ENCODE results near the gene MACROD1.

The MACROD1 gene

DNA sequence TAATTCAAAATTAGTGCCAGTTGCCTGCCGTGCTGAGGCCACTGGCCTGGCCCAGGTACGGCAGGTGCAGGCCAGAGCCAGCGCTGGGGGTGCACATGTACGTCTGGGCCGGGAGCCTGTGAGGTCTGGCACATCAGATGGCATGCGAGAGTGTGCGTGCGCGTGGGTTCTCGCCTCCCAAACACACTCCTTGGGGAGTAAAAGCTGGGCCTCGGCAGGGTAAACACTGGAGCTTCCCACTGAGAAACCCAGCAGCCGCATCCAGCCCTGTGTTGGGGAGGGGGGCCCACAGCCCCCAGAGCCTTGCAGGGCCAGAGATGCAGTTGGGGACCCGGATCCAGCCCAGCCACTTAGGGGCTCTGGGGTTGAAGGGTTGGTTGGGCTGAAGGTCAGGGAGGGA, 92.4 kb downstream of the MACROD1 start:
- no peak for DNase-seq (ENCODE audit: low spot score)

DNA sequence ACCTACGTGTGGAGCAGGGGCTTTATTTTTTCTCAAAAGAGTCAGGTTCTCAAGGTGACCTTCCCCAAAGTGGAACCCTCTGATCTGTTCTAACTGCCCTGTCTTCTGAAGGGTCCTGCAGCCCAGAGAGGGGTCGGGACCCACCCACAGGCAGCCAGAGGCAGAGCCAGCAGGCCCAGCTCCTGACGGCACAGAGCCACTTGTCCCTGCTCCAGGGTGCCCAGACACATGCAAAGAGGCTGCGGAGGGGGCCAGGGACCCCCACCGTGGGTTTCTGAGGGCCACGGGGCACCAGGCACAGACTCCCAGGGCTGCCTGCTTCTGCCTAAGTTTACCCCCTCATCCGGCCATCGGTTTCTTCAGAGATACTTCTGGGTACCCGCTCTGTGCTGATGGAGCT, 93.0 kb downstream of the MACROD1 start:
- DNase-seq (ENCODE audit: low spot score): no peak

DNA sequence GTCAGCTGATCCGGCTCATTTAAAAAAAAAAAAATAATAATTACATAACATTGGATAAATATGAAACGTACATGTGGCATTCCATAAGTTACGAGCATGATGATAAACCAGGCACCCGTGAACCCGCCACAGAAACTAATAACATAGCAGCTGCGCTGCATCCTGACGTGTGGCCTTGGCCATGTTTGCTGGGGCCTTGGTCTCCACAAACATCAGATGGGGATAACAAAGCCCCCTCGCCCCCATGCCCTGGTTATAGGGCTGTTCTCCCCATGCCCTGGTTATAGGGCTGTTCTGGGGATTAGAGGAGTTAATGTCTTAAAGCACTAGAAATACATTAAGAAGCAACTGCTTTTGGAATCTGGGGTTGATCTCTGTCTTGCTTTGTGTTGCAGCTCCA, 93.5 kb downstream of the MACROD1 start:
- no peak for DNase-seq (ENCODE audit: low spot score)

DNA sequence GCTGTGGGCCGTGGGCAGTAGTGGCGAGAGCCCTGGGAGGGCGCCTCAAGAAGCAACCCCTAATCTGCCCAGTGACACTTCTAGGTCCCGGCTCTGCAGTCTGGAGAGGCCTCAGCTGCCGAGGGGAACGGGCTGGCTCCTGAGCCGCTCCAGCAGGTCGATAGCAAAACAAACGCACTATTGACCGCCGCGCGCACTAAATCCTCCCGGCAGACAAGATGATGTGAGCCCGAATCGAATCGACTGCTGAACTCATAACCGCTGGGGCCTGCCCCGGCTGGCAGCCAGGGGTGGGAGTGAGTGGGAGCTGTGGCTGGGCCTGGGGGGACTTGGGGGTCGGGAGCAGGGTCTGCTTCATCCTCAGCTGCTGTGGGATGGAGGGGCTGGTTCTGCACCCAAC, 94.1 kb downstream of the MACROD1 start:
- DNase-seq (ENCODE audit: low spot score): no peak

DNA sequence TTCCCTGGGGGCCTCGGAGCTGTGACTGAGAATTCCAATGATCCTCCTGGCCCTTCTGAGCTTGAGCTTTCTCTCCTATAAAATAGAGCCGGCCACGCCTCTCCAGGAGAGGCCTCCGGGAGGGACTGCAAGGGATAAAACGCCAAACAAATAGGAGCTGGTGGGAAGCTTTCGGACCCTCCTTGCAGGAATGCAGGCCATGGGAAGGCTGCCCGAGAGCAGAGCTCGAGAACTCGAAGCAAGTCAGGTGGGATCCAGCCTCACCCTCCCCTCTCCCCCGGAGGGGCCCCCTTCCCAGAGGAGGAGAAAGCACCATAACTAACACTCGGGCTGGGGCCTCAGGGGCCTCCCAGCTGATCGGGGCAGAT, 95.6 kb downstream of the MACROD1 start:
- no peak for DNase-seq (ENCODE audit: low spot score)

DNA sequence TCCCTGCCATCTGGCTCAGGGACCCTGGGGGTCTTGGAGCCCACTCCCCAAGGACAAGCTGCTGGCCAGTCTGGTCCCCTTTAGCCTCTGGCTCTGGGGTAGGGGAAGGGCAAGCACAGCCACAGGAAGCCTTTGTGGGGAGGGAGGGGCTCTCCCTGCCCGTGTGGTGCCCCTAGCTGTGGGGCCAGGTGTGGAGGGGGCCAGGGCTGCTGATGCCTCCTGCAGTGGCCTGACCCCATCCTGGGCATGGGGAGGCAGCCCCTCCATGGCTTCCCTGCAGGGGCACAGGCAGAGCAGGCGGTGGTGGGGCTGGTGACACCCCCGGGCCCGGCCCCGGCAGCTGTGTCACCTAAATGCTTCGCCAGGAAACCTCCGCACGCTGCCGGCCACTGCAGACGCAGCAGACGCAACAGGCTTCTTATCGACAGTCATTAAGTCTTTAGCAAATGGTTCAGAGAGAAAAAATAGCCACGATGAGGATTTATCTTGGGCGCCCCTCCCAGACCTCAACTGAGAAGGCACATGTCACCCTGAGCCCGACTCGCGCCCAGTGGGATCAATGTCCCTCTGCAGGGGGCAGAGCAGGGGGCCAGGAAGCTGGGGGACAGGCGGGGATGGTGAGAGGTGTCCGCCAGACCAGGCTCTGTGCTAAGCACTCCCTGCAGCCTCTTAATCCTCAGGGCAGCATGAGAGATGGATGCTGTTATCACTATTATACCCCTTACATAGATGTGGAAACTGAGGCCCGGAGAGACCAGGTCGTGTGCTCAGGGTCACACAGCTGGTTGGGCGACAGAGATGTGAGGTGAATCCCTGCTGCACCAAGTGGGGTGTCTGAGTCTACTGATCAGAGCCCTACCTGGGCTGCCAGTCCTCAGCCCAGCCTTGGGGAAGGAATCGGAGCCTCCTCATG, 96.3 kb downstream of the MACROD1 start:
- no peak for DNase-seq (ENCODE audit: low spot score)

DNA sequence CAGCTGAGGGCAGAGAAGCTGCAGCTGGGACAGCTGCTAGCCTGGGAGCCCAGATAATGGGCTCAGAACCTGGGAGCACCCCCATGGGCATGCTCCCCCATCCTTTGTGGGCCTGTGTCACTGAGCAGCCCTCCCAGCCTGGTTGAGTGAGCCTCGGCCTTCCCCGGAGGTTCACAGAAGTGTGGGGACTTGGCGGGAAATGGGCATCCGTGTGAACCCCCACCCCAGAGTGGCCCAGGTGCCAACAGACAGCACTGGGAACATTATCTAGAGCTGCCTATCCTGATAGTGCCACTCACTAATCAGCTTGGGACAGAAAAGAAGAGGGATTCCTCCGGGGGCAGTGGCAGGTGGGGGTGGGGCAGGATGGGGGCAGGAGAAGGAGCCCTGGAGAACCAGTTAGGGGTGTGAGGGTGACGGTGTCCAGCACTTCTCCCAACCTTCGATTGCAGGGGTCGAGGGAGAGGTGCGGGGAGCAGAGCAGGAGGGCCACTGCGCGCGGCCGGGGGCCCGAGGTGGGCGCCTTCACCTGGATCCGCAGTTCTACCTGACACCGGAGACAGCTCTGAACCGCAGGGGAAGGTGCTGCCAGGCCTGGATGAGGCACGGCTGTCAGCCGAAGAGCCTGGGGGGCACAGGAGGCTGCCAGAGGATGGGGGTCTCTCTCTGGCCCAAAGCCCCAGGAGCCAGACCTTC, 97.1 kb downstream of the MACROD1 start:
- no peak for DNase-seq (ENCODE audit: low spot score)

DNA sequence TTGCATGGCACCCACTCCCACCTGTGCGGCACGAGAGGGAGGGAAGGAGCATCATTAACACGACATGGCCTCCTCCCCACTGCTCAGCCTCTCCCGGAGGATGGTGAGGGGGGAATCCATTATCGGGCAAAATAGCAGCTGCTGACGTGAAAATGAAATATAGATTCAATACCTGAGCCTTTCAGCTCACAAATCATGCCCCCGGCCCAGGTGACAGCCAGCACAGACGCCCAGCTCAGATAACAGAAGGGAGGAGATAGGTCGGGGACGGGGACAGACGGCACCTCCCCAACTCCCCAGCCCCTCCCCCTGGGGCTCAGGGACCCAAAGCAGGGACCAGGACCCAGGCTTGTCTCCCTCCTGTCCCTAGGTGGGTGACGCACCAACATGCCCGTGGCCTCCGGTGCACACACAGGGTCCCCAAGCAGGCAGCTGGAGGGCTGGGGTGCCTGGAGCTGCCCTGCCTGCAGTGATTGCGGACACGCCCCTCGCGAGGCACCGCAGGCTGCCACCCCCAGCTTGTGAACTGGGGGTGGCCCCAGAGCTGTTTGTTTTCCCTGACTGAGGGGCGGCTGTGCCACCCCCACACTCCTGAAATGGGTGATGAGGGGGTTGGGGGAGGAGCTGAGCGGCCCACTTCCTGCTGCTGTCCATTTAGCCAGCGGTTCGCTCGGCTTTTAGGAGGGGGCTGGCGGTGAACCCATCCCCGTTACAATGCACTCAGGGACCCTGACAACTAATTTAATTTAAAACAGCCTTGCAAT, 98.5 kb downstream of the MACROD1 start:
- no peak for DNase-seq (ENCODE audit: low spot score)

DNA sequence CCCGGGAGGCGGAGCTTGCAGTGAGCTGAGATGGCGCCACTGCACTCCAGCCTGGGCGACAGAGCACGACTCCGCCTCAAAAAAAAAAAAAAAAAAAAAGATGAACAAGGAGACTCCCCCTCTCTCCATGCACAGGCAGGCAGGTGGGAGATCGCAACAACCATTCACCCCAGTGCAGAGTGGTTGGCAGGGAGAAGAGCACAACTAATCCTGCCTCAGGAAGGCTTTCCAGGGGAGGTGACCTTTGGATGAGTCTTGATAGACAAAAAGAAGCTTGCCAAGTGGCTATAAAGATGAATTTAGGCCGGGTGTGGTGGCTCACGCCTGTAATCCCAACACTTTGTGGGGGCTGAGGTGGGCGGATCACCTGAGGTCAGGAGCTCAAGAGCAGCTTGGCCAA, 100.2 kb downstream of the MACROD1 start:
- DNase-seq (ENCODE audit: low spot score): no peak

DNA sequence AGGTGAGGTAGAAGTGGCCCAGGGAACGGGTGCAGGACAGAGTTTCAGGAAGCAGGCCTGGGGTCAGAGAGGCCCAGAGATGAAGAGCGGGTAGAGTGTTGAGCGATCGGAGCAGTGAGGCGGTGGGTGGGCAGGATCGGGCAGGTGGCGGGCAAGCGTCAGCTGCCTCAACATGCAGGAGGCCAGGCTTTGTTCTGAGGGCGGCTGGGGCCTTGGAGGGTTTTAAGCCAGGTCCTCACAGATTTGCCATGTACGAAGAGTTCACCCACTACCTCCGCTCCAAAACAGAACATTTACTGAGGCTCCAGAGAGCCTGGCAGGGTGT, 100.8 kb downstream of the MACROD1 start:
- DNase-seq (ENCODE audit: low spot score): no peak

DNA sequence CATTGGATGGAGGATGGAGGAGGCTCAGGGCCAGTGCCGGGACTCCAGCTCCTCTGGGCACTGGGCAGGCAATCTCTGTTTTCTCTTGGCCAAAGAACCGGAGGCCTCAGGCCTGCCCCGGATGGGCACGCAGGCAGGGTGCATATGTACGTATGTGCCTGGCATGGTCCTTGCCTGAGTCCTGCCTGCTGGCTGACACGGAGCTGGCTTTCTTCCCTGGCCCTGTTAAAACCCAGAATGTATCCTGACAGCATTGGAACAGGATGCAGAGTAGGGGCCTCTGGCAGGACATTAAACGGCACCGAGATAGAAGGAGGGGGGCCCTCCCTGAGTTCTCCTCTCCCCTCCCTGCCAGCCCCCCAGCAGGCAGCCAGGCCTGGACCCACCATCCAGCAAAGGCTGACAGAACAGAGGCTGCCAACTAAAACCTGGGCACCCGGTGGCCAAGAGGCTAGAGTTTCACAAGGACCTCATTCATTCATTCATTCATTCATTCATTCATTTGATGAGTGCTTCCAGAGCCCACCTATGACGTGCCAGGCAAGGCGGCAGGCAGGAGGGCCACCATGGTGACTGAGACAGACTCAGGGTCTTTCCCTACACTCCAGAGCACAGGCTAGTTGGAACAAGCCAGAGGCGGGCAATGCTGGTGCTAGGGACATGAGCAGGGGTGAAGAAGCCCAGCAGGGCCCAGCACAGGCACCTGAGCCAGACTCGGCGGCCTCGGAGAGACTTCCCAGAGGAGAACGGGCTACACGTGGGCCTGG, 101.4 kb downstream of the MACROD1 start:
- DNase-seq (ENCODE audit: low spot score): no peak

DNA sequence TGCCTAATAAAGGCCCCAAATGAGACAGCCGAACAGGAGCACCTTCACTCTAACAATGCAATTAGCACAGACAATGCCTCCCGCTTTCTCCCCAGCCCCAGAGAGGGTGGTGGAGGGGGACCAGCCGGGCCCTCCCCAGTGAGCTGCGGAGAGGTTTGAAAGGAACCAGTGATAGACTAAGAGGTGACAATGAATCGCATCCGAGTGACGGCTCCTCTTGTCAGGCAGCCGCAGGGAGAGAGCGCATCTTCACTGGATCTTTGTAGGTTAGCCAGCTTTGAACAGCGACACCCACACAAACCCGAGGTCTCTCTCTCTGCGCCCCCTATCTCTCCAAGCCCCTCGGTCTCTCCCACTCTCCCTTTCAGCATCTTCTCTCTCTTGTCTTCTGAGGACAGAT, 102.1 kb downstream of the MACROD1 start:
- no peak for DNase-seq (ENCODE audit: low spot score)

DNA sequence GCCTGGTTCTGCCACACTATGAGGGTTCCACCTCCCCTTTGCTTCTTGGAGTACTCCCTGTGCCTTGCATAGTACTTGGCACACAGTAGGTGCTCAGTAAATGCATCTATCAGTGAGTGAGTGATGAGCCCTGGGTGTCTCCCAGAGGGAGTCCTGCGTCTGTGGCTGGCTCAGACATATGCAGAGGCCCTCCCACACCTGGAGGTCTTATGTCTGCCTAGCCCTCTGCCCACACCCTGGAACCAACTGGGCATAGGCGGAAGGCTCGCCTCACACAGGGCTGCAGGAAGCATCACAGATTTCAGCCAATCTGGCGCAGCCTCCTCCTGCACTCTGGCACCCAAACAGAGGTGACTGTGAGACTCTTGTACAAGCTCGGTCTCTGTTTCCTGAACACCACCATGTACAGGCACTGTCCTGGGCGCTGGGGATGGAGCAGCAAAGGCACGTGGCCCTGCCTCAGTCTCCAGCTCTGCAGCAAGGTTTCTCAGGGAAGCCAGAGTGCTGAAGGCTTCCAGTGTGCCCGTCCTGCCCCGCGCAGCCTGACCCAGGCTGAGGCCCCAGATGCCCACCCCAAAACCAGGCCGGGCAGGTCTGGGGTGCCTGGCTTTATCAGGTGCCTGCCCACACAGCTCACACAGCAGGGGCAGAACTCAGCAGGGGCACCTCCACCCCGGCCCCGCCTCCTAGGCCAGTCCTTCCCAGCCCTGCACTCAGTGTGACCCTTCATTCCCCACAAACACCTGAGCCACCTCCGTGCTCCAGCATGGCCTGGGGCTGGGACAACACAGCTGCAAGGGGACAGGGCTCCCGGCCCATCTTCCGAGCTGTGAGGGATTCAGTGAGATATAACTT, 103.5 kb downstream of the MACROD1 start:
- no peak for DNase-seq (ENCODE audit: low spot score)

DNA sequence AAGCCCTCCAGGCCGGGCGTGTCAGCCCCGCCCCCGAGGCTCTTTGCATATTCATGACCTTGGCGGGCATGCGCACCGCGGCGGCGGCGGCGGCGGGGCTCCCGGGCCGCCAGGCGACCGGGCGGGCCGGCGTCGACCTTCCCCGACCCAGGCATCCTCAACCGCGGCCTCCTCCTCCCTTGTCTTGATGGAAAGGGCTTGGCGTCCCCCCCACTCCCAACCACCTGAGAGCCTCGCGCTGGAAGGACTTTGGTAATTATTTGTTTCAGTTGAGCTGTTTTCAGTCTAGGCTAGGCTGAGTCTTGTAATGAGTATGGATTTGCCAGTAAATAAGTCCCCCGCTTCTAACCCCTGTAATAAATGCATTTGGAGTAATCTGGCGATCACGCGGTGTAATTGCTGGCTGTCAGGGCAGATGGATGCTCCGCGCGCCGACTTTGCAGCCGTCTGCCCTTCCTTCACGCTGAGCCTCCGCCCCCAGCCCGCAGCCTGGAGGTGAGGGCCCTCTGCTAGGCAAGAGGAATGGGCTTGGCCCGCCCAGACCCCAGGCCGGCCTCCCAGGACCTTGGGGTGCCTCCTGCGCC, 105.0 kb downstream of the MACROD1 start:
- peak; percentile 34 for DNase-seq (ENCODE audit: low spot score)

DNA sequence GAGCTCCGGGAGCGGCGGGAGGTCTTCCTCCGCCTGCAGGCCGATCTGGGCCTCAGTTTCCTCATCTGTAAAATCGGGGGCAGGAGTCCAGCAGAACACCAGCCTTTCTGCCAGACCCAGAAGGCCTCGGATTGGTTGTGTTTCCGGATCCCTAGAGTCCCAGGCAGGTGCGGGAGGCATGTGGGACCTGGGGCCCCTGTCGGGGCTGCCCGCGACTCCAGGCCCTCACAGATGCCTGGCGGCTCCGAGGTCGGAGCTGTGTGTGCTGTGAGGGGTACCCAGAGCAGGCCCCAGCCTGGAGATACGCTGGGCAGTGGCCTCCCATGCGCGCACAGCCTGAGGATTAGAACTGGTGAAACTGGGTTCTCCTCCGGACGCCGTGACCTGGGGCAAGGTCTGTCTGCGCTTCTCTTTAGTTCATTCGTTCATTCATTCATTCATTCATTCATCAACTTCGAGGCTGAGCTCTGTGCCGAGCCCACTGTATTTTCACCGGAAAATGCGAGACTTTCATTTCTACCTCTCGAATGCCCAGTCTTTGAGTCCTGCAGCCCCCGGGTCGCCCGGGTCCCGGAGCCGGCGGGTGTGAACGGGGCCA, 105.6 kb downstream of the MACROD1 start:
- no peak for DNase-seq (ENCODE audit: low spot score)

DNA sequence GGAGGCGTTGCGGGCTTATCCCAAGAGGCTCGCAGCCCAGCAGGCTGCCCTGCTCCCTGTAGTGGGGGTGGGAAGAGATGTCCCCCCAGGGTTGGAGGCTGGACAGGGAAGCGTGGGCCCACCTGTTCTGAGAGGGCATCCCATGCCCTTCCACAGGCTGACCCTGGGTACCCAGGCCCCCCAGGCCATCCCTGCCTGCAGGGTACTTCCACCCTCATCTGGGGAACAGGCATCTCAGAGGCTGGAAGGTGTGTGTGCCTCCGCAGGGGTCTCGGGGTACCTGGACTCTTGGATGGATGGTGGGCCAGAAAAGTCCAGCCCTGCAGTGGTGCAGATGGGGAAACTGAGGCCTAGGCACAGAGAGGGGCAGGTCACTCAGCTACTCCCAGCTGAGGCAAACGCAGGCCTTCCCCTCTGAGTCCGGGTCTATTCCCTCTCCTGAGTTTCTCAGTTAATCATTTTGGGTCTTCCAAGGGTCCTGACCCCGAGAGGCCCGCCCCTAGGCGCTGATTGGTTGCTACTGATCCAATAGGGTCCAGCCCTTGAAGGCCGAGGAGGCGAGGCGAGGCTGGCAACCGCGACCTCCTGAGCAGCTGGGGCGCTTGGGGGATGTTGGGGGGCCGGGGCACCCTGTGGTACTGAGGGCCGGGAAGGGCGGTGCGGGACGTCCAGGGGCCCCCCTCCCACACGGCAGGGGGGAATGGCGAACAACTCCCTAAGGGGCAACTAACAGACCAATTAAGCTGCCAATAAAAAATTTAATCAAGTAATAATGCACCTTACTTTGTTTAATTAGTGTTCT, 106.4 kb downstream of the MACROD1 start:
- no peak for DNase-seq (ENCODE audit: low spot score)

DNA sequence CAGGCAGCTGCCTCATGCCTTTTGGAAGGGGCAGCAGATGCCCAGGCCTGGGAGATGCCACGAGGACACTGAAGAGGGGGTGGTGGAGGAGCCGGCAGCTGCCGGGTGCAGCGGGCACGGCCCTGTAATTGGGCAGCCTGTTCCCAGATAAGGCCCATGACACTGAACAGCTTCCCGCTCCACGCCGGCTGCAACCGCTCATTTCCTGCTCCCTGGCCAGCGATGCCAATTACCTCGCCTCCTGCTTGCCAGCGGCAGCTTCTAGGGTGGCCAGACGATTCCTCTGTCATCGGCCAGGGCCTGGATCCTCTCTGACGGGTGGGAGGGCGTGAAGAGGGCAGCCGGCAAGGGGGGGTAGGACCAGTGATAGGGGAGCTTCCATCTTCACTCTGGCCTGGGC, 107.4 kb downstream of the MACROD1 start:
- no peak for DNase-seq (ENCODE audit: low spot score)

DNA sequence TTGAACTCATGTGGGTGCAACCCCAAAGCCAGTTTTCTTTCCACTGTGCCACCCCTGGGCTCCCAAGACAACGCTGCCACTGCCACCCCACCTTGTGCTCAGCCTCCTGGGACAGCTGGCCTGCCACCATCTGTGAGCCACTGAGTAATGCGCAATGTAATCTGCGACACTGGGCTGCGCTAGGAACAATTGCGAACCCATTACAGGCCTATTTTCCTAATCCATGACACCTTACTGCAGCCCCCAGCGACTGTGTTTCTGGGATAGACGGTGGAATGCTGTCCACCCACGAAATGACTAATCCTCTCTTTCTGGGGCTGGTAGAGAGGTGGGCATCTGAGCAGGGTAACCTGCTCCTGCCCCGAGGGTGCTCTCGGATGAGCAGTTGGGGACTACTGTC, 108.0 kb downstream of the MACROD1 start:
- DNase-seq (ENCODE audit: low spot score): no peak

DNA sequence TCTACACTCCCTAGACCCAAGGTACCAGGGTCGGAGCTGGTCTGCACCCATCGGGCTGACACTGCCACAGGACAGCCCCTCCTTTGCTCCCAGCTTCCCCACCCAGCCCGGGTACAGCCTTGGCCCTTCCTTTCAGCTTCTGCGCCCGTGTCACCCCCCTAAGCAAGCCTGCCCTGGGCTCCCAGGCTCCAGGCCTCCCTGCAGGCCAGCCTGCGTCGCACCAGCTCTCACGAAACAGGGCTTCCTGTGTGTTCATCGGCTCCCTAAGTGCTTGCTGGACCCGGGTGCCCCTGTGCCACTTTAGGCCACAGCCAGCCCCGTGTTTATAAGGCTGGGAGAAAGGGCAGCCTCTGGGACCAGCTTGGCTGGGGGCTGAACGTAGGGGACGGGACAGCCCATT, 109.1 kb downstream of the MACROD1 start:
- DNase-seq (ENCODE audit: low spot score): no peak

Data from CD4-positive, alpha-beta T cell treated with Interleukin-15 for 4 hours (primary cell).